ENCODE results near the gene TPO.
A peak's percentile ranks its signal among the peaks of the same experiment; 100 is the strongest.

The TPO gene

DNA sequence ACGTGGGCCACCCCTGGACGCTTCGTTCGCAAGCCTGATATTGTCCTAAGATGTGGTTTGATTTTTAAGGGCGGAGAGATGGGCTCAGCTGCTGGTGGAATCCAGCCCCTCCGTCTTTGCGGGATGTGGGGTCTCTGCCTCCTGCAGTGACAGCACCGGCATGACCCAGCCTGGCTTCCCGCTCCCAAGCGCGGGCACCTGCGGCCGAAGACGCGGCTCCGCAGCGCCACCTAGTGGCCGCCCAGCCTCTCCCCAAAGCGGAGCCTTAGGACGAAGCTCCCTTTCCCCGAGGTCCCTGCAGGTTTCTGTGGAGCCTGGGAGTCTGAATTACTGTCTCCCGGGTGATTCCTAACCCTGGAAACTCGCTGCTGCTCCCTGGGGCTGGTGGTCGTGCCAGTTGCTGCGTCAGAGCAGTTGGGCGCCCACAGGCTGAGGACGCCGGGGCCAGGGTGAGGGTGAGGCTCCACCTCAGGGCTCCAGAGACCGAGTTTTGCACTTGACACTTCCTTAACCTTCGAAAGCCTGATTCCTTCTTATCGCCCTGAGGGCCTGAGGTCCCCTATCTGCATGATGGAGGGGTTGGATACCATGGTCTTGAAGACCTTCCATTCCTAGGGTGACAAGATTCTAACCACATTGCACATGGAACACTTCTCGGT is 137.5 kb downstream of the TPO start:
- DNase-seq, result peak; percentile 86
- Mint-ChIP-seq H3K27me3 (ENCODE audit: low read depth, poor library complexity) (peaks cover 22% of the 10 kb centered on the region), H3K27ac (no peak overlapping the region), H3K4me1 (peaks cover 18% of the 10 kb centered on the region), H3K4me3 (no peak overlapping the region), H3K9me3 (no peaks in the 10 kb centered on the region), H3K36me3 (ENCODE audit: low read depth) (no peaks in the 10 kb centered on the region)
- TF ChIP-seq, protein P1, sequence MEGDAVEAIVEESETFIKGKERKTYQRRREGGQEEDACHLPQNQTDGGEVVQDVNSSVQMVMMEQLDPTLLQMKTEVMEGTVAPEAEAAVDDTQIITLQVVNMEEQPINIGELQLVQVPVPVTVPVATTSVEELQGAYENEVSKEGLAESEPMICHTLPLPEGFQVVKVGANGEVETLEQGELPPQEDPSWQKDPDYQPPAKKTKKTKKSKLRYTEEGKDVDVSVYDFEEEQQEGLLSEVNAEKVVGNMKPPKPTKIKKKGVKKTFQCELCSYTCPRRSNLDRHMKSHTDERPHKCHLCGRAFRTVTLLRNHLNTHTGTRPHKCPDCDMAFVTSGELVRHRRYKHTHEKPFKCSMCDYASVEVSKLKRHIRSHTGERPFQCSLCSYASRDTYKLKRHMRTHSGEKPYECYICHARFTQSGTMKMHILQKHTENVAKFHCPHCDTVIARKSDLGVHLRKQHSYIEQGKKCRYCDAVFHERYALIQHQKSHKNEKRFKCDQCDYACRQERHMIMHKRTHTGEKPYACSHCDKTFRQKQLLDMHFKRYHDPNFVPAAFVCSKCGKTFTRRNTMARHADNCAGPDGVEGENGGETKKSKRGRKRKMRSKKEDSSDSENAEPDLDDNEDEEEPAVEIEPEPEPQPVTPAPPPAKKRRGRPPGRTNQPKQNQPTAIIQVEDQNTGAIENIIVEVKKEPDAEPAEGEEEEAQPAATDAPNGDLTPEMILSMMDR (IDR thresholded peaks at IDR 0.05), result peak; percentile 96

DNA sequence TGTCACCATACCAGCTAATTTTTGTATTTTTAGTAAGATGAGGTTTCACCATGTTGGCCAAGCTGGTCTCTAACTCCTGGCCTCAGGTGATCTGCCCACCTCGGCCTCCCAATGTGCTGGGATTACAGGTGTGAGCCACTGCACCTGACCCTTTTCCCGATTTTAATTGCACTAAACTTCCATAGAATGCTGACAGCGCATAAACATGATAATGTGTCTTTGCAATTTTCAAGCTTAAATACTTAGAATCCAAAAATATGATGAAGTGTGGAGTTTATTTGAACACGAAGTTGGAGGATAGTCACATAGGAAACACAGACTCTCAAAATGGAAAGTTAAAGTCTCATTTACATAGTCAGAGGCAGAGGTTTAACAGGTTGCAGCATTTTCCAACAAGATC is 138.6 kb downstream of the TPO start:
- H3K4me1 Mint-ChIP-seq, result peaks cover 8% of the 10 kb centered on the region
- H3K36me3 Mint-ChIP-seq (ENCODE audit: low read depth), result no peaks in the 10 kb centered on the region
- no peak for DNase-seq
- no peaks in the 10 kb centered on the region for H3K9me3 Mint-ChIP-seq
- no peak overlapping the region for H3K27ac Mint-ChIP-seq
- no peak overlapping the region for H3K4me3 Mint-ChIP-seq
- TF ChIP-seq, protein P1 (IDR thresholded peaks at IDR 0.05), result no peak
- peaks cover 16% of the 10 kb centered on the region for H3K27me3 Mint-ChIP-seq (ENCODE audit: low read depth, poor library complexity)

DNA sequence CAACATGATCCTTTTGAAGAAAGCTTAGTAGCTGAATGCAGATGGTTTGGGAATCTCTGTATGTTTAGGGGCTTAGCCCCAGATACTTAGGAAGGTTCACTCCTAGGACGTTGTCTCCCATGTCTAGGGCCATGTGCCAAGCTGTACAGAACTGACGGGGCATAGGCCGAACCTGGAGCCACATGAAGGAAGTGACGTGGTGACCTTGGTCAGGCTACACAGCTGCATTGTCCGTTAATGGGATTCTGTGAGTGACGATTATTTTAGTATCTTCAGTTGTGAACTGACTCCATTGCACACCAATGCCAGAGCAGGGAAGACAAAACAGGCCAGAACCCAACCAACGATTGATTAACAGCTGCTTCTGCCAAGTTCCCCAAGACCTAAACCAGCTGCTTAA is 139.3 kb downstream of the TPO start:
- H3K4me1 Mint-ChIP-seq, result peaks cover 8% of the 10 kb centered on the region
- no peak for DNase-seq
- H3K27me3 Mint-ChIP-seq (ENCODE audit: low read depth, poor library complexity), result peaks cover 15% of the 10 kb centered on the region
- H3K27ac Mint-ChIP-seq, result no peak overlapping the region
- no peak overlapping the region for H3K4me3 Mint-ChIP-seq
- H3K36me3 Mint-ChIP-seq (ENCODE audit: low read depth), result no peaks in the 10 kb centered on the region
- no peaks in the 10 kb centered on the region for H3K9me3 Mint-ChIP-seq
- TF ChIP-seq, protein P1 (IDR thresholded peaks at IDR 0.05), result no peak

DNA sequence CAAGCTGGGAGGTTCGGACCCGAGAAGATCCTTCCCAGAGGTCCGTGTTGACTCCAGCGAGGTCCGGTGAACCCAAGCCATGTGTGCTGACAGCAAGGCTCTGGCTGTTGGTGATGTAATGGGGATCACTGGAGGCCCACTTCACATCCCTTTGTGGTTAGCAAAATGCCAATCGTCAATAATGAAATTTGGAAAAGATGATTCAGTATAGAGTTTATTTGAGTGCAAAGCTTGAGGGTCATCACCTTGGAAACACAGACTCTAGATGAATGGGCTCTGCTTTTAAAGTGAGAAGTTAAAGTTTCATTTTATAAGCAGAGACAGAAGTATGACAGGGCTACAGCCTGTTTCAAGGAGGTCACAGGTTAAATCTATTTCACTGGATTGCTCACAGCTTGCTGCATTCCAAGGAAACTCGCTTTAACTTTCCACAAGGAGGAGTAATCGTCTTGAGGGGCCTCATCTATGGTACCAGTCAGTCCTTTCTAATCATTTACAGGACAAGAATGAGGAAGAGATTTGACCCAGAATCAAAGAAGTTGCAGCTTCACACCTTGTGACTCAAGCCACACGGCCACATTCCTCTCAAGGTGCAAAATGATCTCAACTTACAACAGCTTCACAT is 140.5 kb downstream of the TPO start:
- no peak for DNase-seq

DNA sequence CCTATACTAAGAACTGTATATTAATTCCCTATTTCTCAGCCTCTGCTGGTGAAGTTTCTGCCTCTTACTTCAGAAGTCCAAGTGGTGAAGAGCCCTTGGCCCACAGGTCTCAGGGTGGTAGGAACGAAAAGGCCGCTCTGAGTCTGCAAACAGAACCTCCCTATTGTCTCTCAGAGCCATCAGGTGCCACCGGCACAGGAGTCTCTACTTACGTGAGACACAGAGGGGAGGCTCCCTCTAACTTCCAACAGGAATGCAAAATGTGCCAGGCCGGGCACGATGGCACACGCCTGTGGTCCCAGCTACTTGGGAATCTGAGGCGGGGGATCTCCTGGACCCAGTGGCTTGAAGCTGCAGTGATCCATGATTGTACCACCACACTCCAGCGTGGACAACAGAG is 143.0 kb downstream of the TPO start:
- TF ChIP-seq, protein P1 (IDR thresholded peaks at IDR 0.05), result no peak

More for the DNA sequence above, 140.5 kb downstream of the TPO start:
- peaks cover 8% of the 10 kb centered on the region for H3K4me1 Mint-ChIP-seq
- no peaks in the 10 kb centered on the region for H3K36me3 Mint-ChIP-seq (ENCODE audit: low read depth)
- TF ChIP-seq, protein P1 (IDR thresholded peaks at IDR 0.05), result no peak
- no peak overlapping the region for H3K4me3 Mint-ChIP-seq
- peaks cover 15% of the 10 kb centered on the region for H3K27me3 Mint-ChIP-seq (ENCODE audit: low read depth, poor library complexity)
- H3K9me3 Mint-ChIP-seq, result no peaks in the 10 kb centered on the region
- H3K27ac Mint-ChIP-seq, result no peak overlapping the region

More for the DNA sequence above, 143.0 kb downstream of the TPO start:
- Mint-ChIP-seq H3K27ac (no peak overlapping the region), H3K27me3 (ENCODE audit: low read depth, poor library complexity) (peaks cover 14% of the 10 kb centered on the region), H3K9me3 (no peaks in the 10 kb centered on the region), H3K4me3 (no peak overlapping the region), H3K4me1 (peaks cover 13% of the 10 kb centered on the region), H3K36me3 (ENCODE audit: low read depth) (no peaks in the 10 kb centered on the region)
- DNase-seq, result no peak

Measured in nephron progenitor cell (in vitro differentiated cells).